PC-3 (cell line): ENCODE measurements around the gene ETS1. TPM values are rescaled to one million over a fixed set of nuclear protein-coding genes. Genes with fewer than 3 reads are reported as not detected.

Experiments used
- ATAC-seq: fragments of 200-7000 bp; cut with Tn5 transposase; 2 replicates; pipeline ENCODE4 v1.9.1; 2020; ENCODE audit warnings: mild to moderate bottlenecking, moderate library complexity
- BruUV-seq: library from RNA; stranded (reverse); fragments of 400-500 nt; replicated peaks from 2 replicates; lab custom pipeline; 2021; lab: Mats Ljungman, UMichigan
- CTCF ChIA-PET: fragments of 300-600 bp; sonication (Branson Sonifier 250); formaldehyde crosslinking; loops from one replicate; lab custom pipeline; 2022; ENCODE audit warnings: antibody characterized with exemption; lab: Charles Lee
- POLR2A ChIA-PET: fragments of 300-600 bp; sonication (Branson Sonifier 250); formaldehyde crosslinking; loops from one replicate; lab custom pipeline; 2022; ENCODE audit warnings: antibody characterized with exemption; ENCODE audit not compliant: unreplicated experiment; lab: Charles Lee
- DNase-seq: peaks from one replicate; pipeline ENCODE4 v3.0.0-alpha.2; 2015
- H2AFZ ChIP-seq: fragments of 300-600 bp; sonication (generic); 2 replicates; pipeline ENCODE4 v1.6.0; 2016; ENCODE audit warnings: antibody characterized with exemption, low read length
- H3F3A ChIP-seq: fragments of 300-600 bp; sonication (generic); one replicate; pipeline ENCODE4 v1.6.0; 2017; ENCODE audit warnings: antibody characterized with exemption, low read length, control low read depth, mild to moderate bottlenecking; ENCODE audit not compliant: unreplicated experiment
- H3K27ac ChIP-seq: fragments of 300-600 bp; sonication (generic); 2 replicates; pipeline ENCODE4 v1.5.1; 2016; ENCODE audit warnings: mild to moderate bottlenecking, low read length
- H3K27me3 ChIP-seq: fragments of 300-600 bp; sonication (generic); 2 replicates; pipeline ENCODE4 v1.6.1; 2016; ENCODE audit warnings: low read length, mixed read lengths
- H3K36me3 ChIP-seq: fragments of 300-600 bp; sonication (generic); 2 replicates; pipeline ENCODE4 v1.6.1; 2016; ENCODE audit warnings: low read depth, mixed run types, low read length, mixed read lengths
- H3K4me1 ChIP-seq: fragments of 300-600 bp; sonication (generic); 2 replicates; pipeline ENCODE4 v1.5.1; 2016; ENCODE audit warnings: low read length; ENCODE audit not compliant: insufficient read depth
- H3K4me2 ChIP-seq: fragments of 300-600 bp; sonication (generic); 2 replicates; pipeline ENCODE4 v1.6.0; 2016; ENCODE audit warnings: low read length
- H3K4me3 ChIP-seq: fragments of 300-600 bp; sonication (generic); 2 replicates; pipeline ENCODE4 v1.5.1; 2016; ENCODE audit warnings: mild to moderate bottlenecking, low read length, mixed read lengths
- H3K79me2 ChIP-seq: fragments of 300-600 bp; sonication (generic); 2 replicates; pipeline ENCODE4 v1.6.1; 2017; ENCODE audit warnings: low read length, mixed read lengths
- H3K9ac ChIP-seq: fragments of 300-600 bp; sonication (generic); 2 replicates; pipeline ENCODE4 v1.6.0; 2016; ENCODE audit warnings: mild to moderate bottlenecking, low read length
- H3K9me2 ChIP-seq: fragments of 300-600 bp; sonication (generic); replicated peaks from 2 replicates; pipeline ENCODE4 v1.6.1; 2016; ENCODE audit warnings: mixed run types, low read length, mixed read lengths
- H3K9me3 ChIP-seq: fragments of 300-600 bp; sonication (generic); 2 replicates; pipeline ENCODE4 v1.6.1; 2016; ENCODE audit warnings: low read length, mixed read lengths
- H4K20me1 ChIP-seq: fragments of 300-600 bp; sonication (generic); 2 replicates; pipeline ENCODE4 v1.6.1; 2016; ENCODE audit warnings: low read length, mixed read lengths
- CTCF ChIP-seq: fragments of 300-600 bp; sonication (generic); conservative IDR thresholded peaks from 2 replicates; pipeline ENCODE4 v1.5.1; 2017; ENCODE audit warnings: antibody characterized with exemption, low read depth, mild to moderate bottlenecking, low read length
- EZH2 ChIP-seq: fragments of 300-600 bp; sonication (generic); IDR thresholded peaks from one replicate; pipeline ENCODE4 v1.6.1; 2017; ENCODE audit warnings: antibody characterized with exemption, mild to moderate bottlenecking, low read length; ENCODE audit not compliant: unreplicated experiment
- EZH2phosphoT487 ChIP-seq: fragments of 300-600 bp; sonication (generic); IDR thresholded peaks from 2 replicates; pipeline ENCODE4 v1.6.1; 2018; ENCODE audit warnings: mild to moderate bottlenecking, antibody characterized with exemption, low read length, borderline replicate concordance
- intact Hi-C: fragments of 100-400 bp; cut with micrococcal nuclease; formaldehyde crosslinking; loops from 2 replicates; pipeline ENCODE4 v1.9.0; 2023
- total RNA-seq: library from RNA; depleted of rRNA; stranded (reverse); fragments of >200 nt; gene quantifications from 2 replicates; pipeline ENCODE4 v1.2.3, GENCODE V29; 2014

The ETS1 gene
- total RNA-seq, 1 experiment from 2014 or later, result 52.0 TPM

GRCh38 chr11:128456566-128457268, 130.6 kb downstream of the ETS1 start:
- ATAC-seq (no peak), DNase-seq (no peak)
- no TSS peak for BruUV-seq
- peaks cover 27% of the 10 kb centered on the region for H3K4me1 ChIP-seq
- no peak overlapping the region for H3K4me2 ChIP-seq
- no peaks in the 10 kb centered on the region for H3K79me2 ChIP-seq
- POLR2A ChIA-PET, result no interaction called here
- H2AFZ ChIP-seq, result no peak overlapping the region
- intact Hi-C loops, result no loop called here
- TF ChIP-seq EZH2phosphoT487 (no peak), EZH2 (no peak), CTCF (no peak)
- no peaks in the 10 kb centered on the region for H3K9me3 ChIP-seq
- H3K27me3 ChIP-seq, result no peaks in the 10 kb centered on the region
- no peaks in the 10 kb centered on the region for H3F3A ChIP-seq
- CTCF ChIA-PET, result no interaction called here
- H3K27ac ChIP-seq, result no peak overlapping the region
- H4K20me1 ChIP-seq, result no peaks in the 10 kb centered on the region
- H3K9ac ChIP-seq, result no peak overlapping the region
- H3K36me3 ChIP-seq, result peaks cover 52% of the 10 kb centered on the region
- H3K9me2 ChIP-seq, result no peaks in the 10 kb centered on the region
- no peak overlapping the region for H3K4me3 ChIP-seq

DNA sequence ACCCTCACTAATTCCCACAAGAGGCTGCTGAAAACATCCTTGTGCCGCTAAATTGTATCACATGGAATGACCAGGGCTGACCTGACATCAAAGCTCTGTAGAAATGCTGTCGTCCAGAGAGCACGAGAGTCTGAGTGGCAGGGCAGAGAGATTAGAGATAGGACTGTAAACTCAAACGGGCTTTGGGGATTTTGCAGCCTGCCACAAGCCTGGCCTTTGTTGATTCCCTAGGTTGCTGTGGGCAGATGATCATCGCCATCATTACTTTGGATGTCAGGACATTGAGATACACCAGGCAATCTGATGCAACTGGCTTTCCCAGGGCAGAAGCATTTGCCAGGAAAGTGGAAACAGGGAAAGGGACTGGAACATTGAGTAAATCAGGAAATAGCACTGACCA, 131.6 kb downstream of the ETS1 start:
- H3K4me2 ChIP-seq, result no peak overlapping the region
- H3K4me1 ChIP-seq, result peaks cover 27% of the 10 kb centered on the region
- H3K9ac ChIP-seq, result no peak overlapping the region
- no peak for ATAC-seq
- H2AFZ ChIP-seq, result no peak overlapping the region
- ChIA-PET POLR2A (interaction anchor here (0.6 kb wide), 1 partner anchor 176 kb away, joined by 3 read pairs; no protein-coding TSS in a partner anchor), CTCF (no interaction called here)
- H3K27me3 ChIP-seq, result no peaks in the 10 kb centered on the region
- no peak overlapping the region for H3K4me3 ChIP-seq
- H3K79me2 ChIP-seq, result no peaks in the 10 kb centered on the region
- H3K27ac ChIP-seq, result no peak overlapping the region
- no peaks in the 10 kb centered on the region for H4K20me1 ChIP-seq
- BruUV-seq, result no TSS peak
- TF ChIP-seq CTCF (no peak), EZH2 (no peak), EZH2phosphoT487 (no peak)
- no peak for DNase-seq
- no peaks in the 10 kb centered on the region for H3K9me2 ChIP-seq
- peaks cover 43% of the 10 kb centered on the region for H3K36me3 ChIP-seq
- no peaks in the 10 kb centered on the region for H3K9me3 ChIP-seq
- no peaks in the 10 kb centered on the region for H3F3A ChIP-seq
- intact Hi-C loops, result no loop called here
